Activated CD4-positive, alpha-beta T cell treated with anti-CD3 and anti-CD28 coated beads, Interleukin-2, Interleukin-4, amounts not matched to agents 100 ng/mL and 50 ng/mL, durations not matched to agents 16 hours and 8 hours (primary cell): ENCODE measurements around the gene ARRB2.
"Not testable (repeated sequence)": the region's sequence is repeated elsewhere in the genome, so short reads cannot be mapped to it uniquely, and the experiment has no call there.

ENCODE experiments used
- DNase-seq: peaks from one replicate; pipeline ENCODE4 v3.0.0-alpha.2; 2020; ENCODE audit warnings: low spot score

ARRB2 gene

GRCh38 chr17:4709794-4710692 lies at the start of gene ARRB2:
TSS of gene ARRB2 (plus strand) at chr17:4710632. CDS start at chr17:4710722, 90 bp downstream.
- DNase-seq = peak; percentile 99

GRCh38 chr17:4663711-4664110 lies 46.7 kb upstream of the ARRB2 start:
- no peak for DNase-seq

GRCh38 chr17:4664230-4664629 lies 46.2 kb upstream of the ARRB2 start:
- no peak for DNase-seq

GRCh38 chr17:4665027-4665426 lies 45.4 kb upstream of the ARRB2 start:
- no peak for DNase-seq

GRCh38 chr17:4666296-4666695 lies 44.1 kb upstream of the ARRB2 start:
- no peak for DNase-seq

GRCh38 chr17:4667166-4667565 lies 43.3 kb upstream of the ARRB2 start:
- DNase-seq = no peak

- no peak for DNase-seq
Observed at GRCh38 chr17:4672055-4672630, 38.3 kb upstream of the ARRB2 start.

GRCh38 chr17:4672751-4673150 lies 37.7 kb upstream of the ARRB2 start:
- DNase-seq = no peak

GRCh38 chr17:4673169-4673568 lies 37.3 kb upstream of the ARRB2 start:
- no peak for DNase-seq

GRCh38 chr17:4673986-4674684 lies 36.3 kb upstream of the ARRB2 start:
- DNase-seq = no peak

GRCh38 chr17:4674685-4674998 lies 35.8 kb upstream of the ARRB2 start:
- DNase-seq = no peak

- DNase-seq = no peak
Observed at GRCh38 chr17:4675791-4676190, 34.6 kb upstream of the ARRB2 start.

GRCh38 chr17:4676791-4677190 lies 33.6 kb upstream of the ARRB2 start:
- DNase-seq = no peak

GRCh38 chr17:4678448-4679026 lies 31.9 kb upstream of the ARRB2 start:
- peak; percentile 54 for DNase-seq

- no peak for DNase-seq
Observed at GRCh38 chr17:4679658-4680057, 30.8 kb upstream of the ARRB2 start.

- DNase-seq = not testable (repeated sequence)
Observed at GRCh38 chr17:4683739-4684138, 26.7 kb upstream of the ARRB2 start.

GRCh38 chr17:4689872-4690271 lies 20.6 kb upstream of the ARRB2 start:
- DNase-seq = not testable (repeated sequence)

- no peak for DNase-seq
Observed at GRCh38 chr17:4690745-4691144, 19.7 kb upstream of the ARRB2 start.

- no peak for DNase-seq
Observed at GRCh38 chr17:4691686-4692085, 18.7 kb upstream of the ARRB2 start.

GRCh38 chr17:4693416-4693815 lies 17.0 kb upstream of the ARRB2 start:
- DNase-seq = no peak

- peak; percentile 81 for DNase-seq
Observed at GRCh38 chr17:4696437-4696805, 14.0 kb upstream of the ARRB2 start.

GRCh38 chr17:4699401-4700056 lies 10.9 kb upstream of the ARRB2 start:
- not testable (repeated sequence) for DNase-seq
